Skeletal muscle cell (primary cell): ENCODE measurements around the gene FUCA1.
"Not testable (repeated sequence)": the region's sequence is repeated elsewhere in the genome, so short reads cannot be mapped to it uniquely, and the experiment has no call there.

Source experiments
- DNase-seq: peaks from one replicate; pipeline ENCODE4 v3.0.0-alpha.2; 2010; ENCODE audit warnings: low read depth
- H3K4me3 ChIP-seq: 2 replicates; pipeline ENCODE4 v1.5.1; 2011; ENCODE audit warnings: low read depth, mild to moderate bottlenecking, control low read depth, low read length, moderate library complexity

The FUCA1 gene

GRCh38 chr1:23867895-23868556, at the start of gene FUCA1:
TSS of gene FUCA1 (minus strand) at chr1:23868290. CDS start at chr1:23868286, 4 bp downstream.
- peak within 1 kb of the TSS; percentile 61 for H3K4me3 ChIP-seq
- DNase-seq: peak; percentile 41

GRCh38 chr1:23916209-23917131, 48.4 kb upstream of the FUCA1 start:
- peak; percentile 17 for DNase-seq
- no peak overlapping the region for H3K4me3 ChIP-seq

GRCh38 chr1:23915466-23915865, 47.4 kb upstream of the FUCA1 start:
- DNase-seq: no peak
- H3K4me3 ChIP-seq: no peak overlapping the region

- no peak for DNase-seq
- no peak overlapping the region for H3K4me3 ChIP-seq
Measured at GRCh38 chr1:23914921-23915320, 46.8 kb upstream of the FUCA1 start.

DNA sequence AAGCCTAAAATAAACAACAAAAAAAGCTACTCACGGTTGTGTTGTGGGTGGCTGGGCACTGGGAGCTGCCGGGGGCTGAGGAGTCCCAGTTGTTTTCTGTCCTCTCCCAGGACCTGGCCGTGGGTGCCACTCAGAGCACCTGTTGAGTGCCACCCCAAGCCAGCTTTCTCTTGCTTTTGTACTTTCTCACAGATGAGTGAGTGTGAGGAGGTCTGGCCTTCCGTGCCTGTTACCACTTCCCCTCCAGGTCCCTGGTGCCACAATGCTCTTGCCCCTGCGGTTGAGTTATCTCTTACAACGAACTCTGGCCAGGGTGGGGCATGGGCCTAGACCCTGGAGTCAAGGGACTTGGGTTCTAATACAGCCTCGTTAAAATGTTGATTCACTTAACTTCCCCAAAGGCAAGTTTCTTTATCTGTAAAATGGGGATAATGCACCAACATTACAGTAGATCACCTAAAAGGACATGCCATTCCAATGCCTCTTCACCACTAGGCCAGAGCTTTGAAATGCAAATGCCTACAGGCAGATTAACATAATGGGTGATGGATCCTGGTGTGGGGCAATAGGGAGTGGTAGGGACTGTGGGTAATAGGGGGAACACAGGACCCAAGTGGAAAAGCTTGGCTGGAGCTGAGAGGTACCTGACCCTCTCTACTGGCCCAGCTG, 45.3 kb upstream of the FUCA1 start, which contains the start of gene CNR2:
Gene CNR2, minus strand, starts transcription at position 151 of the 669 bp plus-strand sequence. CDS start 37,745 bp downstream, outside the sequence.
- no peak within 1 kb of the TSS for H3K4me3 ChIP-seq
- DNase-seq: no peak

- DNase-seq: no peak
- H3K4me3 ChIP-seq: no peak overlapping the region
Measured at GRCh38 chr1:23911921-23912320, 43.8 kb upstream of the FUCA1 start.

DNA sequence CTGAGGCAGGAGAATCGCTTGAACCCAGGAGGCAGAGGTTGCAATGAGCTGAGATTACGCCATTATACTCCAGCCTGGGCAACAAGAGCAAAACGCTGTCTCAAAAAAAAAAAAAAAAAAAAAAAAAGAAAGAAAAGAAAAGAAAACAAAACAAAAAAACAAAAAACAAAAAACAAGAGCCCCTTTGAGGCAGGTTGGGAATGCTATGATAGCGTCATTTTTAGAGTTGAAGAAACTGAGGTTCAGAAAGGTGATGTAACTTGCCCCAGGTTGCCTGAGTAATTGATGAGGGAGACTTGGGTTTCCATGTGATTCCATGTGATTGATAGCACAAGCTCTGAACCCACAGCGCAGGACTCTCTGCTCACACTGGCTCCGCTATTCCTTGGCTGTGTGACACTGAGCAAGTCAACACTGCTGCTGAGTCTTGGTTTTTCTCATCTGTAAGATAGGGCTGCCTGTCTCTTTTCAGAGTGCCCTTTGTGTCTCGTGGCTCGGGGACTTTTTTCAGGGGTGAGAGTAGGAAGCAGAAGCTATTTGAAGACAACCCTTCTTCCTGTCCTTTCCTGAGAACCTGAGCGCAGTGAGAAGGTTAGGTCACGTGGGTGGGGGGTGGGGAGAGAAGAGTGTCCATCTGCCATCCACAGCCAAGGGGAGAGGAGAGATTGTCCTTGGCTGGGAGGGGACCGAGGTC, 42.6 kb upstream of the FUCA1 start:
- DNase-seq: no peak
- H3K4me3 ChIP-seq: no peak overlapping the region

GRCh38 chr1:23910144-23910543, 42.1 kb upstream of the FUCA1 start:
- H3K4me3 ChIP-seq: no peak overlapping the region
- no peak for DNase-seq

DNA sequence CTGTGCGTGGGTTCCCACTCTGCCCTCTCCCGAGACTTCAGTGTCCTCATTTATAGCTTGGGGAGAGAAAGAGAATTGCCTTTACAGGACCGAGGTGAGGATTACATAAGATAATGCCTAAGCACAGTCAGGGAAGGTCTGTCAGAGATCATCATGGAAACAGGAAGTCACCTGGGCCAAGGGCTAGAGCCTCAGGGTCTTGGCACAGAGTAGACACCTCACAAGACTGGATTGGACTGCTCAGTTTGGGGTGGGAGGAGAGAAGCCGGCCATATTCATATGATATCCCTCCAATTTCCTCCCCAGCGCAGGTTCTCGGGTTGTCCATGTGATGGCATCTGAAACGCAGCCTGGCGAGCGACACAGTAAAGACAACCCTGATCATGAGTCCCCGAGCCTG, 41.3 kb upstream of the FUCA1 start:
- H3K4me3 ChIP-seq: no peak overlapping the region
- DNase-seq: no peak

DNA sequence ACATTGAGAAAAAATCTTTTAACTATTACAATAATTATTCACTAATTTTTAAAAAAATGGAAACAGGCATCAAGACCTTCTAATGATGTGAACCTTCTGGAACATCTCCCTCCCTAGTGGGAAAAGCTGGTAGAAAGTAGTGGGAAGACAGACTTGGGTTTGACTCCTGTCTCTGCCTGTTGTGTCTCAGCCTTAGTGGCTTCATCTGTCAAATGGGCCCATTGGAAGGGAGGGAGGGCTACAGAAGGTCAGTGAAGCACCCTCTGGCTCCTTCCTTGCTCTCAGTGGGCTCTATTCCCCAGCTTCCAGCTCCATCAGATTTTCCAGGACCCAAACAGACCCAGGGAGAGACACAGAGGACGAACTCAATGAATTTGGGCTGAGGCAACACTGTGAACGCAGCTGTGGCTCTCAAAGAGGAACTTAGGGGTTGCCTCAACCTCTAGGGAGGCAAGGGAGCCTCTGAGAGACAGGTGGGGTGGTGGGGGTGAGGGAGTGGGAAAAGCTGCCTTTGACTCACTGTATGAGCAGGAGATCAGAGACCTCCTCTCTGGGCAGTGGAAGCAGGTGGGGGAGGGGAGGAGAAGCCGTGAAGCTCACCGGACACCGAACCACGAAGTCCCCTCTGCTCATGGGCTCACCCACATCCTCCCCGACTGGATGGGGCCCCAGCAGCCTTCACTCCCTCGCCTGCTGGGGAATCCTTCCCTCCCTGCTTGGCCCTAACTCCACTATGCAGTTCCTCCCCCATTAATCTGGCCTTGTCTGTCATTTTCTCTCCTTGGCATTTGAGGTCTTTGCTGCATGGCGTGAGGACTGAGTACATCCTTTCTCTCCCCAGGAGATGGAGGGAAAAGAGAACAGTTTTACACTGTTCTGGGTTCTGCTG, 40.6 kb upstream of the FUCA1 start:
- DNase-seq: no peak
- no peak overlapping the region for H3K4me3 ChIP-seq

DNA sequence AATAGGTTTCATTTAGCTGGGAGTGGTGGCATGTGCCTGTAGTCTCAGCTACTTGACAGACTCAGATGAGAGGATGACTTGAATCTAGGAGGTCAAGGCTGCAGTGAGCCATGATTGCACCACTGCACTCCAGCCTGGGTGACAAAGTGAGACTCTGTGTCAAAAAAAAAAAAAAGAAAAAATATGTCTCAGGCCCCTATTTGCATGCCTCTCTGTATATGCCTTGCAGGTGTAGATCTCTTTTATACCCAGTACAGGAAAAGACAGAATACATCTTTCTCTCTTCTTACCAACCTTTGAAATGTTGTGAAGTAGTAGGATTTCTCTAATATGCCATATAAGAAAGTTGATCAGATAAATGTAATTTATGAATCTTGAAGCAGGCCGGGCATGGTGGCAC, 38.6 kb upstream of the FUCA1 start:
- no peak overlapping the region for H3K4me3 ChIP-seq
- DNase-seq: no peak

- H3K4me3 ChIP-seq: no peak overlapping the region
- DNase-seq: no peak
Measured at GRCh38 chr1:23905461-23906025, 37.5 kb upstream of the FUCA1 start.

DNA sequence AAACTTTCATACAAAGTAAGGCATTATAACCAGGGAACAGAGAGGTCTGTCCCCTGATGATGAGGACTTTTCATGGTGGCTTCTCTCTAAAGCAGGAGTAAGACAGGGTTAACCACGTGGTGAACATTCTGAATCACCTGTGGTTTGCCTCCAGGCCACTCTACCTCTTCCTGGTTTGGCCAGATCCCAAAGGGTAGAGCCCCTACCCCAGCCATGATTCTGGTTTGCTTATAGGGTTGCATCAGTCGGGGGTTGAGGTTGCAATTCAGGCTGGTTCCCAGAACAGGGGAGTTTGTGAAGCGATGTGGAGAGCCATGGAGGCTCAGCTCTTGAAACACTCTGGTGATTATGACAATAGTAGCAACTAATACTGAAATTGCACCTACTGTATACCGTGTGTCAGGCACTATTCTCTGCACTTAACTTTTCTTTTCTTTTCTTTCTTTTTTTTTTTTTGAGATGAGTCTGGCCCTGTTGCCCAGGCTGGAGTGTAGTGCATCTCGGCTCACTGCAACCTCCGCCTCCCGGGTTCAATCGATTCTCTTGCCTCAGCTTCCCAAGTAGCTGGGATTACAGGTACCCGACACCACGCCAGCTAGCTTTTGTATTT, 36.8 kb upstream of the FUCA1 start:
- H3K4me3 ChIP-seq: no peak overlapping the region
- no peak for DNase-seq

DNA sequence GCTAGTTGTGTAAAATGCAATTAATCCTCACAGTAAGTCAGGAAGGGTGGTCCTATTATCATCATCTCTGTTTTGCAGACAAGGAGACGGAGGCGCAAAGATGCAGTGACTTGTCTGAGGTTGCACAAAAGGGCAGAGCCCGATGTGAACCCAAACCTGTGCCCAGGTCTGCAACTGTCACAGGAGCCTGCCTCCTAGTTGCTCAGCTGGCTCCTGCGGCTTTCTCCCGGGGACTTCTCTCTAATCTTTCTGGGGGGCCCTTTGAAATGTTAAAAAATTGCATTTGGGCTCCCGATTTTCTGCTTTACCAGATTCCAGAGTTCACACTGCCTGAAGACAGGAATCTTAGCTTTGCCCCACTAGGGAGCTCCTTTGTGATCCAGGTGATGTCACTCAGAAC, 35.7 kb upstream of the FUCA1 start:
- no peak overlapping the region for H3K4me3 ChIP-seq
- DNase-seq: no peak

GRCh38 chr1:23902321-23903278, 34.5 kb upstream of the FUCA1 start:
- H3K4me3 ChIP-seq: peak overlapping the region; percentile 27
- no peak for DNase-seq

DNA sequence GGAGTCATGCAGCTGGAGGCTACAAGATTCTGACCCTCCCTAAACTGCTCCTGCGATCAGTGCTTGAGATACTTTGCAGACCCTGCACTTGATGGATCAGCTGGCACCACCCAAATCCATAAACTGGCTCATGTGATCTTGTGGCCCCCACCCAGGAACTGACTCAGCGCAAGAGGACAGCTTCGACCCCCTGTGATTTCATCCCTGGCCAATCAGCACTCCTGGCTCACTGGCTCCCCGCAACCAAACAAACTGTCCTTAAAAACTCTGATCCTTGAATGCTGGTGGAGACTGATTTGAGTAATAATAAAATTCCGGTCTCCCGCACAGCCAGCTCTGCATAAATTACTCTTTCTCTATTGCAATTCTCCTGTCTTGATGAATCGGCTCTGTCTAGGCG, 31.9 kb upstream of the FUCA1 start:
- not testable (repeated sequence) for DNase-seq

GRCh38 chr1:23899070-23899469, 31.0 kb upstream of the FUCA1 start:
- DNase-seq: no peak
- H3K4me3 ChIP-seq: no peak overlapping the region

More for the DNA sequence above, 31.9 kb upstream of the FUCA1 start:
- H3K4me3 ChIP-seq: not testable (repeated sequence)
